NCI-H128 (cell line): ENCODE data around the gene PES1.
"Not testable (repeated sequence)": the region's sequence is repeated elsewhere in the genome, so short reads cannot be mapped to it uniquely, and the experiment has no call there.

ENCODE experiments used
- DNase-seq: peaks from one replicate; lab custom pipeline; 2025; ENCODE audit not compliant: unreplicated experiment; lab: John Stamatoyannopoulos, UW

PES1 gene

DNA sequence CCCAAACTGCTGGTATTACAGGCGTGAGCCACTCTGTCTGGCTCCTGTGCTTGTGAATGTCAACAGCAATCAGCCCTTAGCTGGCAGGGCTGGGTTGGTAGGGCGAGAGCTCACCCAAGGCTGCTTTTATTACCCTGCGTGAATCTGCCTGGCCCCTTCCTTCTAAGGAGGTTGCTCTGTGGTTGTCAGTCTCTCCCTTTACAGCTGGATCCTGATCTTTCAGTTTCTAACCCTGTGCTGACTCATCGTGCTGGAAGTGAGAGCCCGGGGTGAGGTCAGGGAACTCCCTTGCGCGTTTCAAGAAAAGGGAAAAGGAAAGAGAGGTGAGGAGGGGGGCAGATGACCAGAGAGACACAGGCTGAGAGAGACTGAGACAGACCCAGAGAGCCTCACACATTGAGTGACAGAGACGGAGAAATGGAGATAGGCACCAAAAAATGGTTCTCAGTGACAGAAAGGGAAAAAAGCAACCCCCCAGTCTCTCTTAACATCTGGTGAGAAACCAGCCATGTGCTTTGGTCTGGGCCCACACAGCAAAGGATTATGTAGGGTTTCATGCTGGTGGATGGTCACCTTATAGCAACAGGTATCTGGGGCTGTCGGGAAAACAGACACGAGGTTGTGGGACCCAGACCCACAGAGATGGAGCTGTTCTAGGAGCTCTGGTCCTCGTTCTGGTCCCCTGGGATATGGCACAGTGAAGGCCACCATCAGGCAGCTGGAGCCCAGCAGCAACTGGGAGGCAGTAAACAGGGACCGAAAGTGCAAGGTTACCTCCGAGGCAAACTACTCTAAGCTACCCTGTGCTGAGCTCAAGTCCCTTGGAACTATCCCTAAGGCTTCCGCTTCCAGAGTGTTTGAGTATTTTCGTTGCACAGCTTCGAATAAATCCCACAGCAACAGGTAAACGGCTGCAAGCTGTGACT lies 17.8 kb upstream of the PES1 start:
- DNase-seq: no peak

DNA sequence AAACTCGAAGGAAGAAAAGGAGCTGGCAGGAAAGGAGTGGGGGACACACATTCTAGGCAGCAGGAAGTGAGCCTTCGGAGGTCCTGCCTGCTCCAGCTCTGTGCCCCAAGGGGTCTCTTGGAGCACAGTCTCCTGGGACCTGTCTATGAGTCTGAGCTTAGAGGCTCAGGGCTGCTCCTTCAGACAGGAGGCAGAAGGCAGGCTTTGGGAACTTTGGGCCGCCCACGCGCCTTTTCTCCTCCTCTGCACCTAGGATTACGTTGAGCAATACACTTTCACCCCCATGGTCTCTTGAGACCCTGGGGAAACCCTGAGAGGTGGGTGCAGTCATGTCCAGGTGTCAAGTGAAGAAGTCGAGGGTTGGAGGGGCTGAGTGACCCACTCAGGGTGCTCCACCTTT lies 16.2 kb upstream of the PES1 start:
- DNase-seq: no peak

DNA sequence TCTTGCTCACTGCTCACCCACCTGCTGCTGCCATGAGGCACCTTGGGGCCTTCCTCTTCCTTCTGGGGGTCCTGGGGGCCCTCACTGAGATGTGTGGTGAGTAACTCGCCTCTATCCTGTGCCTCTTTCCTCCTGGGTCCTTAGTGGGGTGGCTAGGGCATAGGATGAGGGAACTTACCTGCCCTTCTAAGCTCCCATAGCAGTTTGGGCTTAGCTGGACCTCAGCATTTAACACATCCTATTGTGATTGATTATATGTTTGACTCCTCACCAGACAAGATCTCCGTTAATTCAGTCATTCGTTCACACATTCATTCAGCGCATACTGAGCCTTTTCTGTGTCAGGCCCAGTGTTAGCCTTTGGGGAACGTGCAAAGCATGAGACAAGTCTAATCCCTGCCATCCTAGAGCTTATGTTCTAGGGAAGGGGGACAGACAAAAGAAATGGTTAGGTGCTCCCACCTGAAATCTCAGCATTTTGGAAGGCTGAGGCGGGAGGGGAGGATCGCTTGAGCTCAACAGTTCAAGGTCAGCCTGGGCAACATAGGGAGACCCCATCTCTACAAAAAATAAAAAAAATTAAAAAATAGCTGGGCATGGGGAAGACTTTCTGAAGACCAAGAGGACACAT lies 15.7 kb upstream of the PES1 start:
- no peak for DNase-seq

DNA sequence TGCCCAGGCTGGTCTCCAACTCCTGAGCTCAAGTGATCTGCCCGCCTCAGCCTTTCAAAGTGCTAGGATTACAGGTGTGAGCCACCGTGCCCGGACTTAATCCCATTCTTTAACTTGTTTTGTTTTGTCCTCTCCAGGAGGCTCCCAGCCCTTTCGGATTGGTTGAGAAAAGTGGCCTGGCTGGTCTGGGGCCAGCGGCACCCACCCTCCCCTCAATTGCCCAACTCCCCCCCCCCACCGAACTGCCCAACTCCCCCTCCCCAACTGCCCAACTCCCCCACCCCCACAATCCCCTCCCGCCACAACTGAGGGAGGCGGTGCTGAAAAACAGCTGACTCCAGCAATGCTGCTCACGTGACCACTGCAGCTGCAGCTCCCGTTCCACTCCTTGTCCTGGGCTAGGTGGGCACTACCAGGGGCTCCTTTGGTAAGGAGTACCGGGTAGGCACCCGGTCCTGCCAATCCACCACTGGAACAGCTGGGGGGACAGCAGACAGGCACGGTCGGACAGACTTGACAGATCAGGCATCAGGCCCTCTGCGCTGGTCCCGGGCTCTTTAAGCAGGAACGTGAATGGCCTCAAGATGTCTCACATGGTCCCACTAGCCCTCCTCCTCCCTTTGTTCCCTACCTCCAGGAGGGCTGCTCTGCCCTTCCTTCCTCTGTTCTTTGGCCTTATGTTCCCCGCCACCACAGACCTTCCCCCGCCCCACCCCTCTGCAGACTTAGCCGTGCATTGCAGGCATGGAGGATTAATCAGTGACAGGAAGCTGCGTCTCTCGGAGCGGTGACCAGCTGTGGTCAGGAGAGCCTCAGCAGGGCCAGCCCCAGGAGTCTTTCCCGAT lies 15.0 kb upstream of the PES1 start, which contains the start of gene TCN2:
TCN2 (plus strand) TSS at position 720 of the 845 bp plus-strand sequence. CDS start 158 bp downstream, outside the sequence.
- no peak for DNase-seq

DNA sequence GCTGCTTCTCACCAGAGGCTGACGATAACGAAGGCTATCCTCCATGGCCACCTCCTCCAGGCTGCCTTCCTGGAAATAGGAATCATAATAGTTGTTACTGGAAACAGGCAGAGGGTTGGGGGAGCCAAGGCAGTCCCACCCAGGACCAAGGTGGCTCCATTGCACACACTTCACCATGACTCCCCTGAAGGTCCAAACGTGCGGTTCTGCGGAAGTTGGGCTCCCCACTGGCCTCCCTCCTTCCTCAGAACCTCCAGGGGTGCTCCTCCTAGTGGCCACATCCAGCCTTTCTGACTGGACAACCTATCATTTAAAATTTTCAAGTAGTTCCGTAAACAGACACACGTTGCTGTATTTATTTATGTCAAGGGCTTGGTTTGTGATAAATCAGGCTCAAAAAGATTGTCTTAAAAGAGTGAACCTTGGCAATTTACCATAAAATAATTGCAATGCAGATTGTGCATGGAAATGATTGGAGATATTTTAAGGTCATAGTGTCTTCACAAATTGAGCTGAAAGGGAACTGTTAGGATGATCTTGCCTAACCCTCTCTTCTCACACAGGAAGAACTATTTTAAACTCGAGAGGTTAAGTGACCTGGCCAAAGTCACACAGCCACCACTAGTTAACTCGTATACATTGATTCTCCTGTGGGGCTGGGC lies 13.9 kb upstream of the PES1 start:
- no peak for DNase-seq

DNA sequence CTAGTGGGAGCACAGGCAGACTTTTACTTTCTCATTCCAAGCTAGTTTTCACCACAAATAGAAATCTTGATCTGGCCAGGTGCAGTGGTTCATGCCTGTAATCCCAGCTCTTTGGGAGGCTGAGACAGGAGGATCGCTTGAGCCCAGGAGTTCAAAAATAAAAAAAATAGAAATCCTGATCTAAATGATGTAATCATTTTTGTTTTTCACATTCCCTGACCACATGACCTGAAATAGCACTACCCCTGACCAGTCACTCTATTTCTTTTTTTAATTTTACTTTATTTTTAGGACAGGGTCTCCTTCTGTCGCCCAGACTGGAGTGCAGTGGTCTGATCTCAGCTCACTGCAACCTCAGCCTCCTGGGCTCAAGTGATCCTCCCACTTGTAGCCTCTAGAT lies 13.0 kb upstream of the PES1 start:
- DNase-seq: no peak

DNA sequence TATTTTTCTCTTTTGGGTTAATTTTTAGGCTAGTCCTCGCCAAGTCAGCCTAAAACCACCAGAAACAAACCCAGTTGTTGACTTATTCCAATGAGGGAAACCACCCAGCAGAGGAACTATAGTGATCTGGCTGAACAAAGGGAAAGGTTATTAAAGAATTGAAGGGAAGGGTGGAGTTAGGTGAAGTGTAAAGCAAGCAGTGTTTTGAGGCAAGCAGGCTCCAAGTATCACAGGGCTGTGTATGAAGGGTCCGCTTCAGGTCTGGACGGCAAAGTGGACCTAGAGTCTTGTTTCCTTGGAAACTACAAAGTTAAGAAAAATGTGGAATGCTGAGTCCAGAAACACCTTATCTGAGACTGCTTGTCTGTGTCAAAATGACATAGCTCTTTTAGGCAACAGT lies 12.1 kb upstream of the PES1 start:
- no peak for DNase-seq

DNA sequence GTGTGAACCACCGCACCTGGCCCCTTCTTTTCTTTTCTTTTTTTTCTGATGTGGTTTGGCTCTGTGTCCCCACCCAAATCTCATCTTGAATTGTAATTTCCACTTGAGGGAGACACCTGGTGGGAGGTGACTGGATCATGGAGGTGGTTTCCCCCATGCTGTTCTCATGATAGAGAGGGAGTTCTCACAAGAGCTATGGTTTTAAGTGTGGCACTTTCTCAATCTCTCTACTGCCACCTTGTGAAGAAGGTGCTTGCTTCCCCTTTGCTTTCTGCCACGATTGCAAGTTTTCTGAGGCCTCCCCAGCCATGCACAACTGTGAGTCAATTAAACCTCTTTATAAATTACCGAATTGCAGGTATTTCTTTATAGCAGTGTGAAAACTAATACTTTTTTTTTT lies 10.3 kb upstream of the PES1 start:
- DNase-seq: no peak

DNA sequence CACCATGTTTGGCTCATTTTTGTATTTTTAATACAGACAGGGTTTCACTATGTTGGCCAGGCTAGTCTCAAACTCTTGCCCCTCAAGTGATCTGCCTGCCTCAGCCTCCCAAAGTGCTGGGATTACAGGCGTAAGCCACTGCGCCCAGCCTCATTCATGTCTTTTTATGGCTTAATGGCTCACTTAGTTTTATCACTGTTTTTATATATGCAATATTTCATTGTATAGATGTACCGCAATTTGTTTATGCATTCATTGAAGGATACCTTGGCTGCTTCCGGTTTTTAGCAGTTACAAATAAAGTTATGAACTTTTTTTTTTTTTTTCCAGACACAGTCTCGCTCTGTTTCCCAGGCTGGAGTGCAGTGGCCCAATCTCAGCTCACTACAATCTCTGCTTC lies 9.8 kb upstream of the PES1 start:
- no peak for DNase-seq

DNA sequence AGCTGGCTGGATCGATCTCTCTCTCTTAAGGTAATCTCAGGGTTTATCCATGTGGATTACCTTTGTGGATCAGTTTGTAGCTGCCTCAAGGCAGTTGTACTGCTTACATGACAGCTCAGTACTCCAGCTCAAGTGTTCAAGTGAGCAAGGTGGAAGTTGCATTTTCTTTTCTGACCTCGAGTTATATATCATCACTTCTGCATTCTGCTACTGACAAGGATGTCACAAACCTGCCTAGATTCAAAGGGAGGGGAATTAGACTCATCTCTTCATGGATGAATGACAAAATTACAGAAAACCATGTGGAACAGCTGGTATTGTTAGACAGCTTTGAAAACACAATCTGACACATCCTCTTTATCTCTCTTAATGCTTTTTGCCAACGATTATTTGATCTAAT lies 9.2 kb upstream of the PES1 start:
- DNase-seq: no peak

DNA sequence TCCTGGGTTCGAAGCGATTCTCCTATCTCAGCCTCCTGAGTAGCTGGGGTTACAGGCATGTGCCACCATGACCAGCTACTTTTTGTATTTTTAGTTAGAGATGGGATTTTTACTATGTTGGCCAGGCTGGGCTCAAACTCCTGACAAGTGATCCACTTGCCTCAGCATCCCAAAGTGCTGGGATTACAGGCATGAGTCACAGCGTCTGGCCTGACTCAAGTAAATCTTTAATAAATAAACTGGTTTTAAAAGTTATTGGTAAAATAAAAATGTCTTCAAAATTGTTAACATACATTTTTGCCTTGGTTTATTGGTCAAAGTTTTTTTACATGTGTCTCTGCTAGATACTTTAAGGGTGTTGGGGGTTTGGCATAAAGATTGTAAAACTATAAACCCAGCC lies 7.3 kb upstream of the PES1 start:
- no peak for DNase-seq

DNA sequence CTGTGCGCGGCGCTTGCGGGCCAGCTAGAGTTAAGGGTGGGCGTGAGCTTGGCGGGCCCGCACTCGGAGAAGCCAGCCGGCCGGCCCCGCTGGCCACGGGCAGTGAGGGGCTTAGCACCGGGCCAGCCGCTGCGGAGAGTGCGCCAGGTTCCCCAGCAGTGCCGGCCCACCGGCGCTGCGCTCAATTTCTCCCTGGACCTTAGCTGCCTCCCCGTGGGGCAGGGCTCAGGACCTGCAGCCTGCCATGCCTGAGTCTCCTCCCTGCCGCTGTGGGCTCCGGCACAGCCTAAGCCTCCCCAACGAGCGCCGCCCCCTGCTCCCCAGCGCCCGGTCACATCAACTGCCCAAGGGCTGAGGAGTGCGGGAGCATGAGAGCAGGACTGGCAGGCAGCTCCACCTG lies 5.2 kb upstream of the PES1 start:
- no peak for DNase-seq

DNA sequence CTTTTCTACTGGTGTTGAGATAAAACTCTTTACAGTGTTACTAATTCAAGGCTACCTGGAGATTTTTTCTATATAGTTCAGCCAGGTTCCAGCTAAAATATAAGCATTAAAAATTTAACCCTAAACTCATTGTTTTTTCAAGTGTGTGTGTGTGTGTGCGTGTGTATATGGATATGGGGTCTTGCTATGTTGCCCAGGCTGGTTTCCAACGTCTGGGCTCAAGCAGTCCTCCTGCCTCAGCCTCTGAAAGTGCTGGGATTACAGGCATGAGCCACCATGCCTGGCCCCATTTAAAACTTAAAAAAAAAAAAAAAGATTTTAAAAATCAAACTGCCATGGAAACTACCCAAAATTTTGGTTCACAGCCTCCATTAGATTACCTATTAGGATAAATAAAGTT lies 4.5 kb upstream of the PES1 start:
- DNase-seq: no peak

DNA sequence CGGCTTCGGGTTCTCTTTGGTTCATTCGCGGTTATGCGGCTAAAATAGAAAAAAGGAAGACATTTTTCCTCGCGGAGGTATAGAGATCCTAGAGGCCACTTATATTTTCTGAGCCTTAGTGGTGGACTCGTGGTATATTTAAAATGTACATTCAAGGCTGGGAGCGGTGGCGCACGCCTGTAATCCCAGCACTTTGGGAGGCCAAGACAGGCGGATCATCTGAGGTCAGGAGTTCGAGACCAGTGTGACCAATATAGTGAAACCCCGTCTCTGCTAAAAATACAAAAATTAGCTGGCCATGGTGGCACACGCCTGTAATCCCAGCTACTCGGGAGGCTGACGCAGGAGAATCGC lies 627 bp upstream of the PES1 start:
- not testable (repeated sequence) for DNase-seq

DNA sequence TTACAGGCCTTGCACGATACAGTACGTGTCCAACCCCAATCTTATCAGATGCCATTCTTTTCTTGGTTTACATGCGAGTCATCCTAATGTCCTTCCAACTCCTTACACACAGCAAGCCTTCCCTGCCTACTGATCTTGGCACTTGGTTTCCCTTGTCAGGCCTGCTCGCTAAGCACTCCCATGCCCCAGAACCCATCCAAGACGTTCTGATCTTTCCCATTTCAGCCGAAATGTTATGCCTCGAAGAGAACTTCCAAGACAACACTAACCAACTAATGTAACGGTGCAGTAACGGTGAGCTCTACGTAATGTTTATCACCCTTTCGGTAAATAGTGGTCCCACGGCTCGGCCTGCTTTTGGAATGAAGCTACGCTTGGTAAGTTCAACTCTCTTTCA lies 521 bp downstream of the PES1 start:
- no peak for DNase-seq

DNA sequence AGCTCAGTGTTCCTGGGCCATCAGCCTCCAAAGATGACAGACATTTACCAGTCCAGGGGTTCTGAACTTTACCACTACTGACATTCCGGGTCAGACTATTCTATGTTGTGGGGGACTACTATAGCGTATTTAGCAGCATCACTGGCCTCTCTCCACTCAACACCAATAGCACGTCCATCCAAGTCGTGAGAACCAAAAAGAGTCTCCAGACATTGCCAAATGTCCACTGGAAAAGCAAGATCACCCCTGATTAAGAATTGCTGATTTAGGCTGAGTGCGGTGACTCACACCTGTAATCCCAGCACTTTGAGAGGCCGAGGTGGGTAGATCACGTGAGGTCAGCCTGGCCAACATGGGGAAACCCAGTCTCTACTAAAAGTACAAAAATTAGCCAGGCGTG lies 5.3 kb downstream of the PES1 start:
- DNase-seq: no peak

DNA sequence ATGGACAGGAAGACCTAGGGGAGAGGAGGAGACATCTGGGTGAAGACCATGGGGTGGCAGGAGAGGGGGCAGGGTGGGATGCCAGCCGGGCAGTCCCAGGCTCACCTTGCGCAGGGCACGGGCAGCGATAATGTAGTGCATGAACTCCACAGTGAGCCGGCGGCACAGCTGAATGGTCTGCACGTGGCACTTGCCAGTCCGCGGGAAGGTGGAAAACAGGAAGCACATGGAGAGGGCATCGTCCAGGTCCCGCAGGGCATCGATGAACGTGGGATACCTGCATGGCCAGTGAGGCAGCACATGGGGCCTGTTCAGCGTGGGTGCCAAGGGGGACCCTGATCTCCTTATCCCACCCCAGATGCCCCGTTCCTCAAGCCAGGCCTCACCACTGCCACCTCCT lies 7.3 kb downstream of the PES1 start:
- DNase-seq: no peak

DNA sequence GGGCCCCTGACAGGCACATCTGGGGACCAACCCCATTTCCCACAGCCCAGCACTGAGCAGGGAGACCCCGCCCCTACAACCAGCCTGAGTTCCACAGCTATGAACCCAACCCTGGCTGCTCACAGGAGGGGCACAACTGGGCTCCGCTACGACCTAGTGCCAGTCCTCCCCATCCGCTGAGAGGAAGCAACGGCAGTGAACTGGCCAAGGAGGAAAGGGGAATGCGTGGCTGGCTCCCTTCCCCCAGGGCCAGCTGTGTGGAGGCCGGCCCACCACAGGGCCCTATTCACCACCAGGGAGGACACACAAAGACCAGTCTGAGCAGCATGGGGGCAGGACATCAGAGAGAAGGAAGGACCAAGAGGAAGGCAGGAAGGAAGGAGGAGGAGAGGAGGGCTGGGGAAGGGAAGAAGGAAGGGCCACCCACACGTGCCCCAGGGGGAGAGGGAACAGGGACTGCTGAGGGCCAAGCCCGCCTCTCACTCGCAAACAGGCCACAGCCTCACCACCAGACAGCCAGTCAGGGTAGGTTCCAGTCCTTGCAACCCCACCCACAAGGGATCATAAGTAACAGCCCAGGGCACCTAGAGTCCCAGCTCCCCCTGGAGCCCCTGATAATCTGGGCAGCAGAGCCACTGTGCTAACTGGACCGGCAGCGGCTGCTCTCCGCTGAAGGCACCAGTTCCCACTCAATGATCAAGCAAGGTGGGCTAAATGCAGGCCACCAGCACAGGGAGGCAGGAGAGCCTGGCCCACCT lies 8.7 kb downstream of the PES1 start:
- DNase-seq: no peak

DNA sequence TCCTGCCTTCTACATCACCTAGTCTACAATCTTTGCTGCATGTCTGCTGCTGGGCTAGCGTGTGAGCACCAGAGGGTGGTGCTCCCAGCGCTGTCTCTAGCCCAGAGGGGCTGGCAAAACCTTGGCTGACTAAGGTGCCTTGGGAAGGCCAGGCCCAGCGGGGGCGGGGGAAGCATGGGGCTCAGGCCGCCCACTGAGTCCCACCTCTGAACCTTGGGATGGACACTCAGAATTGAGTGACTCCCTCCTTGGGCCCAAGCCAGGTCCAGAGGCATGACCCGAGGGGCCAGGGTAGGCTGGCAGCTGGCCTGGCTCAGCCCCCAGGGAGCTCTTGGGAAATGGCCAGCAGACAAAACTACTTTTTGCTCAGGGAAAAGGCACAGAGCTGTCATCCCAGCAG lies 9.7 kb downstream of the PES1 start:
- no peak for DNase-seq

DNA sequence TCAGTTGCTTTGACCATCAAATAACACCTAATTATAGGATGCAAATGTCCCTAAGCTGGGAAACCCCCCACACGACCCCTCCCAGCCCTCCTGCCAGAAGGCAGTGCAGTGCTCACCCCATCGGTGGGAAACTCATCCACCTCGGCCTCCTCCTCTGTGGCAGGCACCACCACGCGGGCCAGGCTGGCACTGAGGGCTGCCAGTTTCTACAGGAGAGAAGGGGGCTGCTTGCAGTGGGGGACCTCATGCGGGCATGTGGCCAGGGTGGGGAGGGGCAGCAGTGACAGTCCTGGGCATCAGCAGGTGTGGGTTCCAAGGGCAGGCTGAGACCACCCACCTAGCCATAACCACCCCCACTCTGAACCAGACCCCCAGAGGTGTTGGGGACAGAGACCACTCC lies 10.8 kb downstream of the PES1 start:
- no peak for DNase-seq

DNA sequence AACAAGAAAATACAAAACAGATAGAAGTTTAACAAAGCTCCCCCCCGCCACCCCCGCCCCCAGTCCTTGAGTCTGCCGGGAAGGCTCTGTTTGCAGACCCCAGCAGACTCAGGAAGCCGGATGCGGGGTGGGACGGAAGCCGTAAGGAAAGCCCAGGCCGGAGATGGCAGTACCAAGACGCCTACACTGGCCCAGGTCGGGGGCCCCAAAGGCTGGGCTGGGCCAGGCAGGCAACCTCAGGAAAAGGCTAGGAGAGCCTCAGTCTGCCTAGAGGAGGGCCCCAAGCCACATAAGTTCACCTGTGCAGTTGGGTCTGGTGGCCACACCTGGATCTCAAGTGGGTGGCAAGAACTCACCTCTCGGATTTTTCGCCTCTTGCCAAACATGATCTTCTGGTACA lies 13.2 kb downstream of the PES1 start:
- DNase-seq: no peak
